Choroid plexus epithelial cell (primary cell): ENCODE data around the gene TTC28.

Experiments used
- DNase-seq: peaks from one replicate; pipeline ENCODE4 v3.0.0-alpha.2; 2010; ENCODE audit warnings: low read depth
- H3K4me3 ChIP-seq: 2 replicates; pipeline ENCODE4 v1.5.1; 2011; ENCODE audit warnings: low read depth, mild to moderate bottlenecking, control low read depth, low read length, moderate library complexity
- TF ChIP-seq, protein P1 (sequence below): conservative IDR thresholded peaks from 2 replicates; pipeline ENCODE4 v1.5.1; 2011; ENCODE audit warnings: low read depth, mild to moderate bottlenecking, control low read depth, inconsistent platforms, low read length, moderate library complexity

Gene TTC28

DNA sequence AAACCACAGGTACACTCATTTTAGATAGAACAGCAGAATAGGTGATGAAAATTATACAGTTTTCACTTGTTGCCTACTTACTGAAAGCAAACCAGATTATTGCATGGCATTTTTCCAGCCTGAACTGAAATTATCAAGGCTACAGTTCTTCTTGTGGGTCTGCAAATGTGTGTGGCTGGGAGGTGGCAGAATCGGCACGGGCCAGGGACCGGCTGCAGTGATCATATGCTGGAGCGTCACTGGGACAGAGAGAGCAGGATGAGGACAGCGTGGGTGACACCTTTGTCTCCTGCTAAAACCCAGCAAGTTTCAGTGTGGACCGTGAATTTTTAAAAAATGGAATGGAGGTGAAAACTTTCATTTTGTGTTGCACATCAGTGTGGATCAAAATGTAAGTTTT, 701.3 kb downstream of the TTC28 start:
- no peak for DNase-seq
- TF ChIP-seq, protein P1, sequence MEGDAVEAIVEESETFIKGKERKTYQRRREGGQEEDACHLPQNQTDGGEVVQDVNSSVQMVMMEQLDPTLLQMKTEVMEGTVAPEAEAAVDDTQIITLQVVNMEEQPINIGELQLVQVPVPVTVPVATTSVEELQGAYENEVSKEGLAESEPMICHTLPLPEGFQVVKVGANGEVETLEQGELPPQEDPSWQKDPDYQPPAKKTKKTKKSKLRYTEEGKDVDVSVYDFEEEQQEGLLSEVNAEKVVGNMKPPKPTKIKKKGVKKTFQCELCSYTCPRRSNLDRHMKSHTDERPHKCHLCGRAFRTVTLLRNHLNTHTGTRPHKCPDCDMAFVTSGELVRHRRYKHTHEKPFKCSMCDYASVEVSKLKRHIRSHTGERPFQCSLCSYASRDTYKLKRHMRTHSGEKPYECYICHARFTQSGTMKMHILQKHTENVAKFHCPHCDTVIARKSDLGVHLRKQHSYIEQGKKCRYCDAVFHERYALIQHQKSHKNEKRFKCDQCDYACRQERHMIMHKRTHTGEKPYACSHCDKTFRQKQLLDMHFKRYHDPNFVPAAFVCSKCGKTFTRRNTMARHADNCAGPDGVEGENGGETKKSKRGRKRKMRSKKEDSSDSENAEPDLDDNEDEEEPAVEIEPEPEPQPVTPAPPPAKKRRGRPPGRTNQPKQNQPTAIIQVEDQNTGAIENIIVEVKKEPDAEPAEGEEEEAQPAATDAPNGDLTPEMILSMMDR, result no peak

DNA sequence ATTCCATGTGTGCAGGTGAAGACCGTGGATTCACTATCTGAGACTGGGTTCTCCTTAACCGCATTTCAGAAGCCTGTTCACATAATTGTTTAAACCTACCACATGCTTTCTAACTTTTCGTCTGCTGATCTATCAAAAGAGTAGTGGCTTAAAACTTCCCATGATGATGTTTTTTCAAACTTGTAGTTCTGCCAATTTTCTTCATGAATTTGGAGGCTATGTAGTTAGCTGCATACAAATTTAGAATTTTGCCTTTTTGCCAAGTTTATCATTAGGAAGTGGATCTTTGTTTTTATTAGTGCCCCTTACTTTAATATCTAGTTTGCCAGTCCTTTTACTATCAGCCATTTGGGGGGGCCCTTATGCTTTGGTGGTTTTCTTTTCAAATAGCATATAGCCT, 703.1 kb downstream of the TTC28 start:
- TF ChIP-seq, protein P1, result no peak
- no peak overlapping the region for H3K4me3 ChIP-seq
- DNase-seq, result no peak

More for the DNA sequence above, 701.3 kb downstream of the TTC28 start:
- H3K4me3 ChIP-seq, result no peak overlapping the region

- no peak overlapping the region for H3K4me3 ChIP-seq
- TF ChIP-seq, protein P1, result no peak
- DNase-seq, result no peak
These were observed 704.1 kb downstream of the TTC28 start for GRCh38 chr22:27975381-27976013.

- TF ChIP-seq, protein P1, result no peak
- H3K4me3 ChIP-seq, result no peak overlapping the region
- DNase-seq, result no peak
These were observed 705.8 kb downstream of the TTC28 start for GRCh38 chr22:27973846-27974245.

- H3K4me3 ChIP-seq, result no peak overlapping the region
- peak; percentile 44 for DNase-seq
These were observed 706.6 kb downstream of the TTC28 start for GRCh38 chr22:27972732-27973698.

DNA sequence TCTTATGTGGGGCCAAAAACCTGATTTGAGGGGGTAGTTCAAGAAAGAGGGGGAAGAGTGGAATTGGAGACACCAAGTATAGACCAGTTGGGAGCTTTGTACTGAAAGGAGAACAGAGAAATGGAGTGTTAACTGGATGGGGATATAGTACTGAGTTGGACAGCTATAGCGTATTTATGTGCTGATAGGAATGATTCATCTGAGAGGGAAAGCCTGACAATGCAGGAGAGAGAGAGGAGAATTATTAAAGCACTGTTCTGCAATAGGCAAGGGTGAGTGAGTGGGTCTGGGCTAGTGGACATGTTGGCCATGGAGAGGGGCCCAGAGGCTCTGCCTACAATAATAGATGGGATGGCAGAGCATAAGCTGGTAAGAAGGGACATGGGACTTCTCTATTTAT, 707.7 kb downstream of the TTC28 start:
- TF ChIP-seq, protein P1, result no peak
- H3K4me3 ChIP-seq, result no peak overlapping the region
- DNase-seq, result peak; percentile 34

More at GRCh38 chr22:27972732-27973698, 706.6 kb downstream of the TTC28 start:
- TF ChIP-seq, protein P1, result no peak
